IMR-90 (cell line): ENCODE results near the gene LTO1. TPM values are rescaled to one million over a fixed set of nuclear protein-coding genes. Genes with fewer than 3 reads are reported as not detected.

Source experiments
- ATAC-seq: fragments of 200-7000 bp; cut with Tn5 transposase; 2 replicates; pipeline ENCODE4 v1.9.1; 2020; ENCODE audit warnings: low read depth, mild to moderate bottlenecking, moderate library complexity
- BruUV-seq: library from RNA; stranded (reverse); fragments of 400-500 nt; replicated peaks from 2 replicates; lab custom pipeline; 2021; lab: Mats Ljungman, UMichigan
- CTCF ChIA-PET: fragments of 300-600 bp; formaldehyde crosslinking; extraction: SDS; loops from one replicate; lab custom pipeline; 2021; ENCODE audit warnings: antibody characterized with exemption; lab: Yijun Ruan, JAX
- POLR2A ChIA-PET: fragments of 300-600 bp; sonication (Branson Sonifier 250); formaldehyde crosslinking; loops from one replicate; lab custom pipeline; 2022; ENCODE audit warnings: antibody characterized with exemption; ENCODE audit not compliant: unreplicated experiment; lab: Charles Lee
- DNase-seq: peaks from one replicate; pipeline ENCODE4 v3.0.0; 2013
- H2AFZ ChIP-seq: replicated peaks from 2 replicates; pipeline ENCODE3; 2013; ENCODE audit warnings: low read length, mild to moderate bottlenecking; ENCODE audit not compliant: poor library complexity
- H2AK5ac ChIP-seq: 2 replicates; pipeline ENCODE4 v1.6.1; 2013; ENCODE audit warnings: low read depth, low read length, inconsistent platforms
- H2AK9ac ChIP-seq: replicated peaks from 2 replicates; pipeline ENCODE3; 2013; ENCODE audit warnings: mild to moderate bottlenecking, low read depth, low read length, moderate library complexity; ENCODE audit not compliant: poor library complexity
- H2BK120ac ChIP-seq: 2 replicates; pipeline ENCODE4 v1.6.1; 2013; ENCODE audit warnings: low read depth, low read length, inconsistent platforms
- H2BK15ac ChIP-seq: 3 replicates; pipeline ENCODE4 v1.6.1; 2013; ENCODE audit warnings: low read depth, low read length, inconsistent platforms
- H2BK20ac ChIP-seq: 2 replicates; pipeline ENCODE4 v1.6.1; 2013; ENCODE audit warnings: low read depth, mild to moderate bottlenecking, inconsistent platforms, low read length, moderate library complexity
- H2BK5ac ChIP-seq: 2 replicates; pipeline ENCODE4 v1.6.1; 2013; ENCODE audit warnings: mild to moderate bottlenecking, low read depth, low read length, inconsistent platforms; ENCODE audit not compliant: poor library complexity, severe bottlenecking
- H3K14ac ChIP-seq: replicated peaks from 2 replicates; pipeline ENCODE4 v1.6.1; 2013; ENCODE audit warnings: low read depth, low read length, inconsistent platforms
- H3K18ac ChIP-seq: 2 replicates; pipeline ENCODE4 v1.6.1; 2013; ENCODE audit warnings: low read depth, low read length, control low read depth
- H3K23ac ChIP-seq: 2 replicates; pipeline ENCODE4 v1.6.1; 2013; ENCODE audit warnings: low read depth, low read length, inconsistent platforms
- H3K27ac ChIP-seq: 2 replicates; pipeline ENCODE4 v1.5.1; 2013; ENCODE audit warnings: mild to moderate bottlenecking, control low read depth, low read length; ENCODE audit not compliant: insufficient read depth
- H3K27me3 ChIP-seq: 2 replicates; pipeline ENCODE4 v1.6.1; 2013; ENCODE audit warnings: low read length; ENCODE audit not compliant: control insufficient read depth, insufficient read depth
- H3K36me3 ChIP-seq: 2 replicates; pipeline ENCODE4 v1.6.1; 2013; ENCODE audit warnings: low read length, mixed read lengths; ENCODE audit not compliant: control insufficient read depth, insufficient read depth
- H3K4ac ChIP-seq: 2 replicates; pipeline ENCODE4 v1.6.1; 2013; ENCODE audit warnings: low read depth, low read length, inconsistent platforms
- H3K4me1 ChIP-seq: 2 replicates; pipeline ENCODE4 v1.6.1; 2013; ENCODE audit warnings: low read length, mixed read lengths; ENCODE audit not compliant: control insufficient read depth, insufficient read depth
- H3K4me2 ChIP-seq: 2 replicates; pipeline ENCODE4 v1.6.1; 2013; ENCODE audit warnings: low read depth, mild to moderate bottlenecking, control low read depth, low read length, moderate library complexity
- H3K4me3 ChIP-seq: 2 replicates; pipeline ENCODE4 v1.5.1; 2013; ENCODE audit warnings: low read depth, mild to moderate bottlenecking, control low read depth, low read length, moderate library complexity; ENCODE audit not compliant: insufficient read depth
- H3K56ac ChIP-seq: 2 replicates; pipeline ENCODE4 v1.6.1; 2013; ENCODE audit warnings: low read length, inconsistent platforms; ENCODE audit not compliant: insufficient read depth; ENCODE audit errors: extremely low read depth
- H3K79me1 ChIP-seq, 2 experiments: 2 replicates each; pipeline ENCODE4 v1.6.1; 2013; ENCODE audit warnings: low read length in 2 of 2, inconsistent platforms in 1 of 2, low read depth in 1 of 2
- H3K9ac ChIP-seq: 2 replicates; pipeline ENCODE4 v1.6.1; 2013; ENCODE audit warnings: low read depth, low read length, control low read depth
- H3K9me1 ChIP-seq: 2 replicates; pipeline ENCODE4 v1.6.1; 2013; ENCODE audit warnings: low read length, inconsistent platforms; ENCODE audit not compliant: insufficient read depth
- H3K9me3 ChIP-seq: 2 replicates; pipeline ENCODE4 v1.6.1; 2013; ENCODE audit warnings: low read length; ENCODE audit not compliant: control insufficient read depth, insufficient read depth
- H4K20me1 ChIP-seq: 2 replicates; pipeline ENCODE4 v1.6.1; 2013; ENCODE audit warnings: low read length, inconsistent platforms; ENCODE audit not compliant: insufficient read depth
- H4K5ac ChIP-seq: 2 replicates; pipeline ENCODE4 v1.6.1; 2013; ENCODE audit warnings: mild to moderate bottlenecking, low read depth, low read length, control low read depth
- H4K8ac ChIP-seq, 2 experiments: 2 replicates each; pipeline ENCODE4 v1.6.1; 2013; ENCODE audit warnings: low read depth in 2 of 2, low read length in 2 of 2, control low read depth in 1 of 2, inconsistent platforms in 1 of 2
- H4K91ac ChIP-seq: 2 replicates; pipeline ENCODE4 v1.6.1; 2013; ENCODE audit warnings: low read depth, low read length, inconsistent platforms; ENCODE audit not compliant: insufficient read depth
- BHLHE40 ChIP-seq: fragments of 150-350 bp; IDR thresholded peaks from 2 replicates; pipeline ENCODE4 v1.6.1; 2016; ENCODE audit warnings: mild to moderate bottlenecking, low read depth, low read length
- CEBPB ChIP-seq: IDR thresholded peaks from 2 replicates; pipeline ENCODE4 v1.6.1; 2012; ENCODE audit warnings: low read depth, low read length, improper control_type of control experiment
- CHD1 ChIP-seq: IDR thresholded peaks from 2 replicates; pipeline ENCODE4 v1.6.1; 2012; ENCODE audit warnings: low read depth, low read length, improper control_type of control experiment
- FOS ChIP-seq: fragments of 150-350 bp; IDR thresholded peaks from 2 replicates; pipeline ENCODE4 v1.6.1; 2016; ENCODE audit warnings: low read depth, low read length
- MAFK ChIP-seq: IDR thresholded peaks from 2 replicates; pipeline ENCODE4 v1.6.1; 2012; ENCODE audit warnings: low read depth, low read length, improper control_type of control experiment
- MAZ ChIP-seq: IDR thresholded peaks from 2 replicates; pipeline ENCODE4 v1.6.1; 2012; ENCODE audit warnings: low read depth, mild to moderate bottlenecking, low read length, improper control_type of control experiment, moderate library complexity, borderline replicate concordance
- MXI1 ChIP-seq: IDR thresholded peaks from 2 replicates; pipeline ENCODE4 v1.6.1; 2012; ENCODE audit warnings: low read depth, mild to moderate bottlenecking, low read length, moderate library complexity, borderline replicate concordance
- NFE2L2 ChIP-seq: fragments of 150-350 bp; IDR thresholded peaks from 2 replicates; pipeline ENCODE4 v1.6.1; 2016; ENCODE audit warnings: low read depth, mild to moderate bottlenecking, low read length
- POLR2A ChIP-seq: IDR thresholded peaks from 2 replicates; pipeline ENCODE4 v1.6.1; 2012; ENCODE audit warnings: mild to moderate bottlenecking, low read depth, low read length
- RAD21 ChIP-seq: IDR thresholded peaks from 2 replicates; pipeline ENCODE4 v1.6.1; 2012; ENCODE audit warnings: low read length, improper control_type of control experiment
- RCOR1 ChIP-seq: IDR thresholded peaks from 2 replicates; pipeline ENCODE4 v1.6.1; 2012; ENCODE audit warnings: mild to moderate bottlenecking, low read length, improper control_type of control experiment; ENCODE audit not compliant: insufficient replicate concordance
- RFX5 ChIP-seq: IDR thresholded peaks from 2 replicates; pipeline ENCODE4 v1.8.0; 2012; ENCODE audit warnings: low read depth, mild to moderate bottlenecking, low read length, moderate library complexity
- SMC3 ChIP-seq: fragments of 150-350 bp; IDR thresholded peaks from 2 replicates; pipeline ENCODE4 v1.6.1; 2016; ENCODE audit warnings: low read depth, mild to moderate bottlenecking, antibody characterized with exemption, low read length, moderate library complexity
- WGBS, 2 experiments: methylation state at CpG; one replicate each; pipeline versions ENCODE4 v1.1.5 to v1.1.7; 2013; ENCODE audit warnings: missing lambda C conversion rate in 2 of 2; ENCODE audit not compliant: insufficient read length in 1 of 2; ENCODE audit errors: extremely low coverage in 2 of 2; 5-methylcytosine and 5-hydroxymethylcytosine counted together
- dilution Hi-C: fragments of 300-500 bp; cut with HindIII; formaldehyde crosslinking; loops from one replicate; pipeline ENCODE4 v1.14.3; 2018; ENCODE audit warnings: low sequenced_read_pairs; ENCODE audit not compliant: unreplicated experiment
- in situ Hi-C: fragments of 300-500 bp; cut with MboI; formaldehyde crosslinking; loops from 3 replicates; pipeline ENCODE4 v1.14.3; 2019; ENCODE audit warnings: low sequenced_read_pairs, inconsistent platforms, mixed read lengths
- intact Hi-C: fragments of 100-400 bp; cut with micrococcal nuclease; formaldehyde crosslinking; loops from 2 replicates; pipeline ENCODE4 v1.10.0; 2022
- polyA plus RNA-seq, 3 experiments: library from polyadenylated mRNA; depleted of rRNA; stranded (reverse); fragments of >200 nt; gene quantifications; 2 replicates each; pipeline ENCODE4 v1.2.3, GENCODE V29; 2012; ENCODE audit warnings: low replicate concordance in 1 of 3
- total RNA-seq: library from RNA; depleted of rRNA; stranded (reverse); fragments of >200 nt; gene quantifications from 2 replicates; pipeline ENCODE4 v1.2.3, GENCODE V29; 2012
- TF ChIP-seq, protein P1 (sequence below): conservative IDR thresholded peaks from 2 replicates; pipeline ENCODE4 v1.5.1; 2012; ENCODE audit warnings: mild to moderate bottlenecking, low read depth, low read length, improper control_type of control experiment
- TF ChIP-seq, protein P2 (sequence below): fragments of 150-350 bp; IDR thresholded peaks from 2 replicates; pipeline ENCODE4 v1.6.1; 2016; ENCODE audit warnings: low read depth, mild to moderate bottlenecking, low read length, moderate library complexity, borderline replicate concordance
- TF ChIP-seq, protein P3 (sequence below): fragments of 150-350 bp; IDR thresholded peaks from 2 replicates; pipeline ENCODE4 v1.6.1; 2017; ENCODE audit warnings: mild to moderate bottlenecking, antibody characterized with exemption, low read length, low read depth

Gene LTO1
- total and polyA plus RNA-seq, 2 of the 4 experiments (the other 2 are of a cell fraction) = 8.2 to 23.5 TPM

DNA sequence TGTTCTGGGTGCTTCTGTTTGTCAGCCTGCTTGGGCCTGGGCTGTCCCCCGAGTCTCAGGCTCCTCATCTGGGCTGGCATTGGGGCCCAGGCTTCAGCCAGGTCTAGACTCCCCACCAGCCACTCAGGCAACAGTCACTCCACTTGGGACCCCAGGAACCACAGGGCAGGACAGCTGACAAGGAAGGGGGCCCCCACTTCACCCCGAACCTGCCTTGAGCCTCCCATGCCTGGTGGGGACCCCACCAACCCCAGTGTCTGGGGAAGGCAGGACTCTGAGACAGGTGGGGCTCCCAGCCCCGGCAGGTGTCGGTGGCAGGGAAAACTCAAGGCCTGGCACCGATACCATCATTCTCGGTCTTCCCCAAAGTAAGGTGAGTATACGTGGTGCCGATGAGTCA lies 11.7 kb upstream of the LTO1 start:
- H4K20me1 ChIP-seq = 0 out of 2 replicates have a peak, but pooled peaks cover 4% of the 10 kb centered on the region
- H2AFZ ChIP-seq = no peak overlapping the region
- H3K23ac ChIP-seq = no peak overlapping the region
- no peak overlapping the region for H2AK5ac ChIP-seq
- no peaks in the 10 kb centered on the region for H3K79me1 ChIP-seq
- no CpG with 5 or more reads among the region's 8 CpGs for WGBS, 2 experiments
- H3K4me3 ChIP-seq = no peak overlapping the region
- POLR2A ChIA-PET = no interaction called here
- H3K27me3 ChIP-seq = peaks cover 3% of the 10 kb centered on the region; the same call in 1 of the 2 replicates
- no peak overlapping the region for H3K4me2 ChIP-seq
- H2AK9ac ChIP-seq = no peak overlapping the region
- DNase-seq (no peak), ATAC-seq (no peak)
- H2BK15ac ChIP-seq = no peak overlapping the region
- CTCF ChIA-PET = interaction anchor here (1.2 kb wide), 1 partner anchor 31 kb away, joined by 3 read pairs; no protein-coding TSS in a partner anchor
- no peak for TF ChIP-seq MAZ
- TF ChIP-seq CEBPB = no peak
- TF ChIP-seq RAD21 = no peak
- no peak for TF ChIP-seq SMC3
- no peak for TF ChIP-seq RCOR1
- no peak for TF ChIP-seq MAFK
- no peak for TF ChIP-seq NFE2L2
- no peak for TF ChIP-seq BHLHE40
- TF ChIP-seq, protein P1, sequence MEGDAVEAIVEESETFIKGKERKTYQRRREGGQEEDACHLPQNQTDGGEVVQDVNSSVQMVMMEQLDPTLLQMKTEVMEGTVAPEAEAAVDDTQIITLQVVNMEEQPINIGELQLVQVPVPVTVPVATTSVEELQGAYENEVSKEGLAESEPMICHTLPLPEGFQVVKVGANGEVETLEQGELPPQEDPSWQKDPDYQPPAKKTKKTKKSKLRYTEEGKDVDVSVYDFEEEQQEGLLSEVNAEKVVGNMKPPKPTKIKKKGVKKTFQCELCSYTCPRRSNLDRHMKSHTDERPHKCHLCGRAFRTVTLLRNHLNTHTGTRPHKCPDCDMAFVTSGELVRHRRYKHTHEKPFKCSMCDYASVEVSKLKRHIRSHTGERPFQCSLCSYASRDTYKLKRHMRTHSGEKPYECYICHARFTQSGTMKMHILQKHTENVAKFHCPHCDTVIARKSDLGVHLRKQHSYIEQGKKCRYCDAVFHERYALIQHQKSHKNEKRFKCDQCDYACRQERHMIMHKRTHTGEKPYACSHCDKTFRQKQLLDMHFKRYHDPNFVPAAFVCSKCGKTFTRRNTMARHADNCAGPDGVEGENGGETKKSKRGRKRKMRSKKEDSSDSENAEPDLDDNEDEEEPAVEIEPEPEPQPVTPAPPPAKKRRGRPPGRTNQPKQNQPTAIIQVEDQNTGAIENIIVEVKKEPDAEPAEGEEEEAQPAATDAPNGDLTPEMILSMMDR = no peak
- no peak for TF ChIP-seq MXI1
- no peak for TF ChIP-seq POLR2A
- TF ChIP-seq, protein P2, sequence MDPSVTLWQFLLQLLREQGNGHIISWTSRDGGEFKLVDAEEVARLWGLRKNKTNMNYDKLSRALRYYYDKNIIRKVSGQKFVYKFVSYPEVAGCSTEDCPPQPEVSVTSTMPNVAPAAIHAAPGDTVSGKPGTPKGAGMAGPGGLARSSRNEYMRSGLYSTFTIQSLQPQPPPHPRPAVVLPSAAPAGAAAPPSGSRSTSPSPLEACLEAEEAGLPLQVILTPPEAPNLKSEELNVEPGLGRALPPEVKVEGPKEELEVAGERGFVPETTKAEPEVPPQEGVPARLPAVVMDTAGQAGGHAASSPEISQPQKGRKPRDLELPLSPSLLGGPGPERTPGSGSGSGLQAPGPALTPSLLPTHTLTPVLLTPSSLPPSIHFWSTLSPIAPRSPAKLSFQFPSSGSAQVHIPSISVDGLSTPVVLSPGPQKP = no peak
- no peak for TF ChIP-seq FOS
- TF ChIP-seq, protein P3, sequence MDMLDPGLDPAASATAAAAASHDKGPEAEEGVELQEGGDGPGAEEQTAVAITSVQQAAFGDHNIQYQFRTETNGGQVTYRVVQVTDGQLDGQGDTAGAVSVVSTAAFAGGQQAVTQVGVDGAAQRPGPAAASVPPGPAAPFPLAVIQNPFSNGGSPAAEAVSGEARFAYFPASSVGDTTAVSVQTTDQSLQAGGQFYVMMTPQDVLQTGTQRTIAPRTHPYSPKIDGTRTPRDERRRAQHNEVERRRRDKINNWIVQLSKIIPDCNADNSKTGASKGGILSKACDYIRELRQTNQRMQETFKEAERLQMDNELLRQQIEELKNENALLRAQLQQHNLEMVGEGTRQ = no peak
- TF ChIP-seq RFX5 = no peak
- no peak for TF ChIP-seq CHD1
- no peaks in the 10 kb centered on the region for H3K4me1 ChIP-seq
- H3K14ac ChIP-seq = no peak overlapping the region
- no peak overlapping the region for H4K91ac ChIP-seq
- intact Hi-C loops (loop anchor here (1.0 kb wide), 3 partner anchors 114 to 226 kb away; no protein-coding TSS in a partner anchor), dilution Hi-C loops (no loop called here), in situ Hi-C loops (loop anchor here (5.0 kb wide), 2 partner anchors 205 to 510 kb away; no protein-coding TSS in a partner anchor)
- no peak overlapping the region for H2BK120ac ChIP-seq
- H3K36me3 ChIP-seq = no peaks in the 10 kb centered on the region
- H3K18ac ChIP-seq = no peak overlapping the region
- no peak overlapping the region for H2BK5ac ChIP-seq
- H3K56ac ChIP-seq = no peak overlapping the region
- no peak overlapping the region for H3K9ac ChIP-seq
- no peaks in the 10 kb centered on the region for H3K9me1 ChIP-seq
- H3K9me3 ChIP-seq = 0 out of 2 replicates have a peak, but pooled peaks cover 2% of the 10 kb centered on the region
- no TSS peak for BruUV-seq
- no peak overlapping the region for H2BK20ac ChIP-seq
- no peak overlapping the region for H3K4ac ChIP-seq
- no peak overlapping the region for H4K8ac ChIP-seq
- no peak overlapping the region for H4K5ac ChIP-seq
- H3K27ac ChIP-seq = no peak overlapping the region
